ENCODE measurements around the gene ITGAV.

The ITGAV gene

GRCh38 chr2:186718122-186718521 lies 128.3 kb downstream of the ITGAV start:
- no peak for DNase-seq (ENCODE audit: low spot score)

GRCh38 chr2:186718903-186719302 lies 129.0 kb downstream of the ITGAV start:
- DNase-seq (ENCODE audit: low spot score) = no peak

DNA sequence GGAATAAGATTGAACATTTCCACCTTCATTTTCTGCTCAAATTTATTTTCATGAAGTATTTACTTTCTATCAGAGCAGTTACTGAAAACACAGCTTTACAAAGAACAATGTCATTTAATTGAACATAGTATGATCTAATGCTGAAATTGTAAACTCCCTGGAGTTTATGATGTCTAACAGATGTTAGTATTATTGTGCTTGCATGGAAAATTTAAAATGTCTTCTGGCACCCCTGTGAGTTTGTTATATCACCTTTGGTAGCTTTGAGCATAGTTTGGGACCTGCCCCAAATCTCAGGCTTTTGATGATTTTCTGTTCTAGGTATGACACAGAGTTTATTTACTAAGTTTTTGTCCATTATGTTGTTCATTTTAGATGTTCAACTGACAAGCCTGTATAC lies 132.1 kb downstream of the ITGAV start:
- DNase-seq (ENCODE audit: low spot score) = no peak

DNA sequence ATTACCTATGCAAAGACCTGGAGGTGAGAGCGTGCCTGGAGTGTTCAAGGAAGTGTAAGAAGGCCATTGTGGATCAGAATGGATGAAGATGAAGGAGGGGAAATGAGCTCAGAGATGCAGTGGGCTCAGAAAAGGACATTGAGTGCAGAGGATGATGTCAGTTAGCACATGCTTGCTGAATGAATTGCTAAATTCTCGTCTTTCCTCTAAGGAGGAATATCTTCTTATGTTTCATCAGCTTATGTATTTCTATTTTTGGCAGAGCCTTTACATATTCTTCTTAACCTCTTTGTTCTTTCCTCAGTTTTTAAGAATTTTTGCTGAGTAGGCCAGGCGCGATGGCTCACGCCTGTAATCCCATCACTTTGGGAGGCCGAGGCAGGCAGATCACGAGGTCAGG lies 134.9 kb downstream of the ITGAV start:
- DNase-seq (ENCODE audit: low spot score) = no peak

GRCh38 chr2:186725783-186726182 lies 135.9 kb downstream of the ITGAV start:
- DNase-seq (ENCODE audit: low spot score) = no peak

GRCh38 chr2:186726938-186727337 lies 137.1 kb downstream of the ITGAV start:
- DNase-seq (ENCODE audit: low spot score) = peak; percentile 7

DNA sequence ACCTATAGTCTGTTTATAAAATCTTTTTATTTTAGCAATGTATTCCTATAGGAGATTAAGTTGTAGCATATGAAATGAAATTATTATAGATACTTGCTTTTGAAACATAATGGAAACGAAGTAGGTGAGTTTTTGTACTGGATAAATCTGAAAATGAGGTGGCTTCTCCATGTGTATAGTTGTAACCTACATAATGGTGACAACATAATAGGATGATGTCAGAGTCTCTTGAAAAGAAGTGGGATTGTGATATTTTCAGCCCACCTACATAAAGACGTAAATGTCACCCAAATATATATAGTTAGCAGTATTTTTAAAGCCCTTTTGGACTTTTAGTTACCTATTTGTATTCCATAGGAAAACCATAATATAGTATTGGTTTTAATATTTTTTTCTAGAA lies 138.8 kb downstream of the ITGAV start:
- DNase-seq (ENCODE audit: low spot score) = no peak
